AG04450 (cell line): ENCODE results near the gene PSMG4. TPM values are rescaled to one million over a fixed set of nuclear protein-coding genes. Genes with fewer than 3 reads are reported as not detected.

Experiments used
- CTCF ChIA-PET: fragments of 300-600, 350-600 bp; formaldehyde crosslinking; extraction: SDS; loops from one replicate; lab custom pipeline; 2022; ENCODE audit warnings: antibody characterized with exemption, inconsistent platforms; lab: Charles Lee
- POLR2A ChIA-PET: fragments of 350-600 bp; formaldehyde crosslinking; extraction: SDS; loops from one replicate; lab custom pipeline; 2021; ENCODE audit warnings: antibody characterized with exemption, inconsistent platforms; lab: Yijun Ruan, JAX
- DNase-seq: peaks from one replicate; pipeline ENCODE4 v3.0.0-alpha.2; 2011; ENCODE audit warnings: low read depth, low spot score
- H3K27ac ChIP-seq: one replicate; pipeline ENCODE4 v1.5.1; 2012; ENCODE audit warnings: low read depth, low read length, control low read depth
- H3K27me3 ChIP-seq: one replicate; pipeline ENCODE4 v1.6.0; 2012; ENCODE audit warnings: low read length; ENCODE audit not compliant: control insufficient read depth, insufficient read depth
- H3K4me3 ChIP-seq: 2 replicates; pipeline ENCODE4 v1.5.1; 2011; ENCODE audit warnings: mild to moderate bottlenecking, low read depth, low read length, control low read depth
- H3K9me3 ChIP-seq: 2 replicates; pipeline ENCODE4 v1.5.1; 2012; ENCODE audit warnings: low read length; ENCODE audit not compliant: control insufficient read depth, insufficient read depth
- polyA plus RNA-seq: library from polyadenylated mRNA; depleted of rRNA; stranded (reverse); fragments of >200 nt; gene quantifications from 2 replicates; pipeline ENCODE4 v1.2.3, GENCODE V29; 2011
- TF ChIP-seq, protein P1 (sequence below): IDR thresholded peaks from 2 replicates; pipeline ENCODE4 v1.5.1; 2011; ENCODE audit warnings: low read depth, low read length, control low read depth, inconsistent platforms

The PSMG4 gene
- polyA plus RNA-seq, 1 experiment = 15.8 TPM

DNA sequence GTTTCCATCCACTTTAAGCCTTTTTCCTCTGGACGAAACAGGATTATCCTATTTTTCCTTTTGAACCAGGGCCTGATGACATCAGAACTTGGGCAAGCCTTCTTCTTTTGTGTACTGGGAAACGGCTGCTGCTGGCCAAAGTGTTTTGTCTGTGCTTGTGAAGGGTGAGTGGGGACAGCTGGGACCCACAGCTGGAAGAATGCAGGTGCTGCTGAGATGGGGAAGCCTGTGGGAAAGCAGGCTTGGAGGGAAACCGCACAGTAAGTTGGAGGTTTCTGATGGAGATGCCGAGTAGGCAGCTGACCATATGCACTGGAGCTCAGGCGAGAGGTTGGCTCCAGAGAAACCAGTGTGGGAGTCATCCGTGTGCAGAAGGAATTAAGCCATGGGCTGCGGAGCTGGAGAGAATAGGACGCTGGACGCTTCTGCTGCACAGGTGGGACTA lies 8.5 kb upstream of the PSMG4 start:
- ChIA-PET POLR2A (interaction anchor here (2.7 kb wide), 1 partner anchor 93 kb away, joined by 16 read pairs; the partner anchor contains the start of gene TUBB2A), CTCF (interaction anchor here (1.7 to 6.8 kb wide), 10 partner anchors 10 to 180 kb away, joined by 4 to 119 read pairs (median 14); partner anchors contain the start of gene TUBB2A)
- DNase-seq = peak; percentile 6
- TF ChIP-seq, protein P1, sequence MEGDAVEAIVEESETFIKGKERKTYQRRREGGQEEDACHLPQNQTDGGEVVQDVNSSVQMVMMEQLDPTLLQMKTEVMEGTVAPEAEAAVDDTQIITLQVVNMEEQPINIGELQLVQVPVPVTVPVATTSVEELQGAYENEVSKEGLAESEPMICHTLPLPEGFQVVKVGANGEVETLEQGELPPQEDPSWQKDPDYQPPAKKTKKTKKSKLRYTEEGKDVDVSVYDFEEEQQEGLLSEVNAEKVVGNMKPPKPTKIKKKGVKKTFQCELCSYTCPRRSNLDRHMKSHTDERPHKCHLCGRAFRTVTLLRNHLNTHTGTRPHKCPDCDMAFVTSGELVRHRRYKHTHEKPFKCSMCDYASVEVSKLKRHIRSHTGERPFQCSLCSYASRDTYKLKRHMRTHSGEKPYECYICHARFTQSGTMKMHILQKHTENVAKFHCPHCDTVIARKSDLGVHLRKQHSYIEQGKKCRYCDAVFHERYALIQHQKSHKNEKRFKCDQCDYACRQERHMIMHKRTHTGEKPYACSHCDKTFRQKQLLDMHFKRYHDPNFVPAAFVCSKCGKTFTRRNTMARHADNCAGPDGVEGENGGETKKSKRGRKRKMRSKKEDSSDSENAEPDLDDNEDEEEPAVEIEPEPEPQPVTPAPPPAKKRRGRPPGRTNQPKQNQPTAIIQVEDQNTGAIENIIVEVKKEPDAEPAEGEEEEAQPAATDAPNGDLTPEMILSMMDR = no peak
- H3K9me3 ChIP-seq = peaks cover 4% of the 10 kb centered on the region; the same call in 1 of the 2 replicates
- H3K27me3 ChIP-seq = peaks cover 4% of the 10 kb centered on the region
- H3K4me3 ChIP-seq = no peak overlapping the region
- H3K27ac ChIP-seq = no peak overlapping the region

DNA sequence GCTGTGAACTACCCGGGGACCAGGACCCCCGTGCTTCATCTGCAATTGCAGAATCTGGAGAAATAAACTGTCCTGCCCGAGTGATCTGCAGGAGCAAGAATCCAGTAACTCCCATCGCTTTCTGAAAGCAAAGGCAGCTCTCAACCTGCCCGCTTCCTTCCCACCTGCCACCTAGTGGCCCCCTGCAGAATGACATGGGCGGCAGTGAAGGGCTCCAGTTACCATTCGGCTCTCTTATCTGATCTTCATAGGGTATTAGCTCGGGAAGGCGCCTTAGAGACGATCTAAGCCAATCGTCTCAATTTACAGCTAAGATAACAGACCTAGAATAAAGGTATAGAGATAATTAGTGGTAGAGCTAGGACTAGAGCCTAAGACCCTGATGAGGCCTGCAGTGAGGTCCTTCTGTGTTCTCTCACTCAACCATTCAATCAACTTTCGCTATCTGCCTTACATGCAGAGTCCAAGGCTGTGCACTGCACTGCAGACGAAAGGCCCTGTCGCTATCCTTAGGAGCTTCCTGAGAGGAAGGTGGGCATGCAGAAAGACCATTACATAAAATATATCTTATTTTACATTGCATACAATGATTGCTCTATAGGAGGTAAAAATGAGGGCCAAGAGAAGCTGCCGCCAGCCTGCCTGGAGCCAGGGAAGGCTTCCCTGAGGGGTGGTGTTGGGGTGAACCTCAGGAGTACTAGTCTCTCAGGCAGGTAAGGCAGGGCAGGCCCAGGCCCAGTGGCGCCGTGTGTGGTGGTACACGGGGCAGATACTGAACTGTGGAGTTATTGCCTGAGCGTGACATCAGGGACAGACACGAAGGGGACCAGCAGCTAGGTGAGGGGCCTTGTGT lies 7.1 kb upstream of the PSMG4 start:
- TF ChIP-seq, protein P1 = peak; percentile 99
- Histone ChIP-seq H3K9me3 (peaks cover 4% of the 10 kb centered on the region; the same call in 1 of the 2 replicates), H3K27me3 (peaks cover 12% of the 10 kb centered on the region), H3K4me3 (no peak overlapping the region), H3K27ac (no peak overlapping the region)
- ChIA-PET CTCF (interaction anchor here (0.5 to 6.8 kb wide), 42 partner anchors 9 to 727 kb away, joined by 3 to 119 read pairs (median 4); partner anchors contain the start of genes BPHL, RIPK1 and TUBB2A), POLR2A (interaction anchor here (0.6 to 2.7 kb wide), 4 partner anchors 55 to 252 kb away, joined by 3 to 16 read pairs (median 4); partner anchors contain the start of gene TUBB2A)
- peak; percentile 42 for DNase-seq

DNA sequence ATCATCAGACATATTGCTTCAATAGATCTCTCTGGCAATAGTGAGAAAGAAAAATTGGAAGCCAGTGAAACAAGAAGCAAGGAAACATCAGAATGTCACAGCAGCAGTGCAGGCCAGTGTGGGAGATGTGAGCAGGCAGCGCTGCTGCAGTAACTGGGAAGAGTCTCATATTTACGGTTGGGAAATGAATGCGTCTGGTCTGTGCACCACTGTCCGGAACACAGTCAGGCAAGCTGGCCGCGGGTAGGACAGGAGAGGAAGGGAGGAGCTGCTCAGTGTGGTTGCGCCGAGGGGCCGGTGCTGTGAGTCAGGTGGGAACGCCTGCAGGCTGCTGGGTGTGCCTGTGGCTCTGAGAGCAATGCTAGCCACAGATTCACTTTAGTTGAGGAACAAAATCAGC lies 6.4 kb upstream of the PSMG4 start:
- no peak overlapping the region for H3K27ac ChIP-seq
- CTCF ChIA-PET = interaction anchor here (0.8 to 6.8 kb wide), 16 partner anchors 19 to 726 kb away, joined by 3 to 119 read pairs (median 6); partner anchors contain the start of genes RIPK1 and TUBB2A
- no peak overlapping the region for H3K4me3 ChIP-seq
- POLR2A ChIA-PET = interaction anchor here (2.7 kb wide), 1 partner anchor 95 kb away, joined by 16 read pairs; the partner anchor contains the start of gene TUBB2A
- TF ChIP-seq, protein P1 = no peak
- H3K9me3 ChIP-seq = peaks cover 4% of the 10 kb centered on the region; the same call in 1 of the 2 replicates
- peaks cover 15% of the 10 kb centered on the region for H3K27me3 ChIP-seq
- DNase-seq = no peak

DNA sequence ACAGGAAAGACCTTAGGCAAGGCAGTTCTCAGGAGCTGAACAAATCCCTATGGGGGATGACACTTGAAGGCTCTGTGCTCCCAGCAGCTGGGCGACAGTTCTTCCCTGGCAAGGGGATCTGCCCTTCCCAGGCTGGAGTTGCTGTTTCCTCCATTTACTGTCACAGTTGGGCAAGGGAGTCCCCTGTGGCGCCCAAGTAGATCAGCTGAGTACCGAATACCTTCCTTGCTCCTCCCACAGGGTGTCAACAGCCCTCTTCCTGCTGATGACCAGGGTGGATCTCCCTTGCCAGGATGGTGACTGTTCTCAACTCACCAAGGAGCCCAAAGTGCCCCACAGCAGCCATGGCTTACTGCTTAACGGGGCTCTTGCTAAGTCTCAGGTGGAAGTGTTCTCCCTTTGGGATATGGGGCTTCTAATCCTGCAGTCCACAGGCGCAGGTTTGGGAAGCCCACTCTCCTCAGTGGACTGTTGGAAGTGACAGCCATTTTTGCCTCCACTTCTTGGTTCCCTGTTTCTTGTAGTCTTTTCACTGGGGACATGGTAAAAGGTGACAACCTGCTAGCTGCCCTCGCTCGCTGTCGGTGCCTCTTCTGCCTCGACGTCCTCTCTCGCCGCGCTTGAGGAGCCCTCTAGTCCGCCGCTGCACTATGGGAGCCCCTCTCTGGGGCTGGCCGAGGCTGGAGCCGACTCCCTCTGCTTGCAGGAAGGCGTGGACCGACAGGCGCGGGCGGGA lies 5.7 kb upstream of the PSMG4 start:
- no peak for DNase-seq
- CTCF ChIA-PET = interaction anchor here (6.8 kb wide), 1 partner anchor 124 kb away, joined by 119 read pairs; no protein-coding TSS in a partner anchor
- TF ChIP-seq, protein P1 = no peak

More for the DNA sequence above, 5.7 kb upstream of the PSMG4 start:
- no peak overlapping the region for H3K27ac ChIP-seq
- peaks cover 15% of the 10 kb centered on the region for H3K27me3 ChIP-seq
- H3K4me3 ChIP-seq = no peak overlapping the region
- POLR2A ChIA-PET = no interaction called here
- peaks cover 4% of the 10 kb centered on the region; the same call in 1 of the 2 replicates for H3K9me3 ChIP-seq
